ENCODE measurements around the gene PCDHA1. TPM values are rescaled to one million over a fixed set of nuclear protein-coding genes. Genes with fewer than 3 reads are reported as not detected.

The PCDHA1 gene
- total RNA-seq, 1 experiment from 2014 or later: not detected

- intact Hi-C loops (cut with micrococcal nuclease; ENCODE audit: unreplicated experiment): no loop called here
- DNase-seq: no peak
- no peaks in the 10 kb centered on the region for H3K27me3 ChIP-seq (replicated peaks; ENCODE audit: control insufficient read depth, insufficient read depth, low read length)
- POLR2A ChIA-PET: no interaction called here
- Mint-ChIP-seq H3K36me3 (ENCODE audit: insufficient read depth, unreplicated experiment) (no peaks in the 10 kb centered on the region), H3K9me3 (ENCODE audit: unreplicated experiment) (no peaks in the 10 kb centered on the region), H3K27me3 (ENCODE audit: insufficient read depth, unreplicated experiment) (no peaks in the 10 kb centered on the region), H3K27ac (ENCODE audit: unreplicated experiment) (no peak overlapping the region), H3K4me1 (ENCODE audit: low read depth, unreplicated experiment) (no peaks in the 10 kb centered on the region), H3K4me3 (ENCODE audit: unreplicated experiment) (no peak overlapping the region)
- H3K36me3 ChIP-seq (ENCODE audit: control insufficient read depth, insufficient read depth, low read length): no peaks in the 10 kb centered on the region
- no peak for TF ChIP-seq CTCF (IDR thresholded peaks at IDR 0.05; ENCODE audit: insufficient read depth in 1 of 2, low read depth in 1 of 2, low read length in 1 of 2, severe bottlenecking in 1 of 2, unreplicated experiment in 1 of 2)
- no peaks in the 10 kb centered on the region for H3K9me3 ChIP-seq
- no TSS peak for BruUV-seq (replicated peaks)
- H3K4me3 ChIP-seq (ENCODE audit: low read depth, low read length): no peak overlapping the region
- CTCF ChIA-PET: no interaction called here
- H3K4me1 ChIP-seq: no peaks in the 10 kb centered on the region
Observed at GRCh38 chr5:140996060-140996459, 210.1 kb downstream of the PCDHA1 start.

- no peaks in the 10 kb centered on the region for H3K9me3 Mint-ChIP-seq (ENCODE audit: unreplicated experiment)
- CTCF ChIA-PET: no interaction called here
- no peaks in the 10 kb centered on the region for H3K9me3 ChIP-seq
- no peaks in the 10 kb centered on the region for H3K27me3 Mint-ChIP-seq (ENCODE audit: insufficient read depth, unreplicated experiment)
- BruUV-seq (replicated peaks): no TSS peak
- H3K36me3 ChIP-seq (ENCODE audit: control insufficient read depth, insufficient read depth, low read length): no peaks in the 10 kb centered on the region
- intact Hi-C loops (cut with micrococcal nuclease; ENCODE audit: unreplicated experiment): no loop called here
- DNase-seq: no peak
- no peaks in the 10 kb centered on the region for H3K4me1 Mint-ChIP-seq (ENCODE audit: low read depth, unreplicated experiment)
- H3K4me3 Mint-ChIP-seq (ENCODE audit: unreplicated experiment): no peak overlapping the region
- no peaks in the 10 kb centered on the region for H3K4me1 ChIP-seq
- no peaks in the 10 kb centered on the region for H3K27me3 ChIP-seq (replicated peaks; ENCODE audit: control insufficient read depth, insufficient read depth, low read length)
- no peak overlapping the region for H3K27ac Mint-ChIP-seq (ENCODE audit: unreplicated experiment)
- no peak overlapping the region for H3K4me3 ChIP-seq (ENCODE audit: low read depth, low read length)
- TF ChIP-seq CTCF (IDR thresholded peaks at IDR 0.05; ENCODE audit: insufficient read depth in 1 of 2, low read depth in 1 of 2, low read length in 1 of 2, severe bottlenecking in 1 of 2, unreplicated experiment in 1 of 2): no peak
- no peaks in the 10 kb centered on the region for H3K36me3 Mint-ChIP-seq (ENCODE audit: insufficient read depth, unreplicated experiment)
- POLR2A ChIA-PET: no interaction called here
Observed at GRCh38 chr5:140998921-140999410, 213.0 kb downstream of the PCDHA1 start.

- ChIA-PET POLR2A (interaction anchor here (0.6 kb wide), 1 partner anchor 823 kb away, joined by 4 read pairs; no protein-coding TSS in a partner anchor), CTCF (no interaction called here)
- no TSS peak for BruUV-seq (replicated peaks)
- Histone ChIP-seq H3K4me3 (ENCODE audit: low read depth, low read length) (peak overlapping the region; percentile 12; the same call in 1 of the 2 replicates), H3K36me3 (ENCODE audit: control insufficient read depth, insufficient read depth, low read length) (no peaks in the 10 kb centered on the region), H3K9me3 (no peaks in the 10 kb centered on the region), H3K4me1 (no peaks in the 10 kb centered on the region), H3K27me3 (replicated peaks; ENCODE audit: control insufficient read depth, insufficient read depth, low read length) (no peaks in the 10 kb centered on the region)
- H3K4me3 Mint-ChIP-seq (ENCODE audit: unreplicated experiment): peak overlapping the region; percentile 50
- H3K36me3 Mint-ChIP-seq (ENCODE audit: insufficient read depth, unreplicated experiment): no peaks in the 10 kb centered on the region
- intact Hi-C loops (cut with micrococcal nuclease; ENCODE audit: unreplicated experiment): no loop called here
- peak; percentile 7 to 40 for DNase-seq
- no peak for TF ChIP-seq CTCF (IDR thresholded peaks at IDR 0.05; ENCODE audit: insufficient read depth in 1 of 2, low read depth in 1 of 2, low read length in 1 of 2, severe bottlenecking in 1 of 2, unreplicated experiment in 1 of 2)
- no peak overlapping the region for H3K27ac Mint-ChIP-seq (ENCODE audit: unreplicated experiment)
- no peaks in the 10 kb centered on the region for H3K27me3 Mint-ChIP-seq (ENCODE audit: insufficient read depth, unreplicated experiment)
- H3K4me1 Mint-ChIP-seq (ENCODE audit: low read depth, unreplicated experiment): no peaks in the 10 kb centered on the region
- H3K9me3 Mint-ChIP-seq (ENCODE audit: unreplicated experiment): peaks cover under 1% of the 10 kb centered on the region
Observed at GRCh38 chr5:141001446-141001843, 215.5 kb downstream of the PCDHA1 start.

Measured in Caco-2 (cell line).